AG10803 (cell line): ENCODE results near the gene NRDC.
"Not testable (repeated sequence)": the region's sequence is repeated elsewhere in the genome, so short reads cannot be mapped to it uniquely, and the experiment has no call there.

Experiments
- DNase-seq: peaks from one replicate; pipeline ENCODE4 v3.0.0; 2010; ENCODE audit warnings: low read depth
- H3K4me3 ChIP-seq: 2 replicates; pipeline ENCODE4 v1.5.1; 2011; ENCODE audit warnings: mild to moderate bottlenecking, low read length, control low read depth
- TF ChIP-seq, protein P1 (sequence below): conservative IDR thresholded peaks from 2 replicates; pipeline ENCODE4 v1.5.1; 2011; ENCODE audit warnings: mild to moderate bottlenecking, low read length, control low read depth, inconsistent platforms

NRDC gene

DNA sequence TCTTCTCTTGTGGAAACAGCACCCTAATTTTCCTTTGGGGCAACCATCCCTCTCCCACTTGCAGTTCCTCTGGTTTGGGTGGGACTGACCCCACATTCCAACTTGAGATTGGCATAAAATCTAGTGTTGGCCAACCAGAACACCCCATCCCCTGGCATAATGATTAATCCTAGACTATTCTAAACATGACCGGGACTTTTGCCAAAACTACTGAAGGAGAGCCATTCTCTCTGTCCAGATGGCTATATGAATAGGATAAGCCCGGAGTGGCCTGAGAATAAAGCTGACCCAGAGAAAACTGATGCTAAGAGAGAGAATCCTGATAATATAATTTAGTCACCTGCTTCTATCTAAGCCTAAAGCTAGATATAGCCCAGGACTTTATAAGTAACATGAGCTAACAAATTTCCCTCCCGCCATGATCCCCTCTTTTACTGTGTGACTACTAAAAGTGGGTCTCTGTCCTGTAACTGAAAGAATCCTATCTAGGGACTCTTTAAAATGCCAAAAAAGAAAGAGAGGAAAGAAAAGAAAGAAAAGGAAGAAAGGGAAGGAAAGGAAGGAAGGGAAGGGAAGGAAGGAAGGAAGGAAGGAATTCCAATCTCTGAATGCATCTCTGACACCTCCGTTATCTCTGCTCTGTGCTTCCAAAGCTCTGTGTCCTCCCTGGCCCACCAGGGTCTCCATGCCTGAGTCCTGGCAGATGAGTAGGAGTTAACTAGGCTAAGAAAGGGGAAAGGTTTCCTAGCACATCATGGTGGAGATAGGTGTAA lies 28.0 kb upstream of the NRDC start:
- DNase-seq, result peak; percentile 68
- TF ChIP-seq, protein P1, sequence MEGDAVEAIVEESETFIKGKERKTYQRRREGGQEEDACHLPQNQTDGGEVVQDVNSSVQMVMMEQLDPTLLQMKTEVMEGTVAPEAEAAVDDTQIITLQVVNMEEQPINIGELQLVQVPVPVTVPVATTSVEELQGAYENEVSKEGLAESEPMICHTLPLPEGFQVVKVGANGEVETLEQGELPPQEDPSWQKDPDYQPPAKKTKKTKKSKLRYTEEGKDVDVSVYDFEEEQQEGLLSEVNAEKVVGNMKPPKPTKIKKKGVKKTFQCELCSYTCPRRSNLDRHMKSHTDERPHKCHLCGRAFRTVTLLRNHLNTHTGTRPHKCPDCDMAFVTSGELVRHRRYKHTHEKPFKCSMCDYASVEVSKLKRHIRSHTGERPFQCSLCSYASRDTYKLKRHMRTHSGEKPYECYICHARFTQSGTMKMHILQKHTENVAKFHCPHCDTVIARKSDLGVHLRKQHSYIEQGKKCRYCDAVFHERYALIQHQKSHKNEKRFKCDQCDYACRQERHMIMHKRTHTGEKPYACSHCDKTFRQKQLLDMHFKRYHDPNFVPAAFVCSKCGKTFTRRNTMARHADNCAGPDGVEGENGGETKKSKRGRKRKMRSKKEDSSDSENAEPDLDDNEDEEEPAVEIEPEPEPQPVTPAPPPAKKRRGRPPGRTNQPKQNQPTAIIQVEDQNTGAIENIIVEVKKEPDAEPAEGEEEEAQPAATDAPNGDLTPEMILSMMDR, result no peak

DNA sequence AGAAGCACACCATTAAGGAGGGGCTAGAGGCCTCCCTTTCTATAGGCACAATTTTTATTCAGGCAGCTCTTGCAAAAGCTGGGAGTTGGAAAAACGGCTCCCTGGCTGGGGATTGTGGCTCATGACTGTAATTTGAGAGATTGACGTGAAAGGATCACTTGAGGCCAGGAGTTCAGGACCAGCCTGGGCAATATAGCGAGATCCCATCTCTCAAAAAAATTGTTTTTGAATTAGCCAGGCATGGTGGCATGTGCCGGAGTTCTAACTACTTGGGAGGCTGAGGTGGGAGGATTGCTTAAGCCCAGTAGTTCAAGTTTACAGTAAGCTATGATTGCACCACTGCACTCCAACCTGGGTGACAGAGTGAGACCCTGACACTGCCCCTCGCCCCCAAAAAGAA lies 23.9 kb upstream of the NRDC start:
- TF ChIP-seq, protein P1, result no peak
- no peak overlapping the region for H3K4me3 ChIP-seq
- no peak for DNase-seq

More for the DNA sequence above, 28.0 kb upstream of the NRDC start:
- H3K4me3 ChIP-seq, result no peak overlapping the region

DNA sequence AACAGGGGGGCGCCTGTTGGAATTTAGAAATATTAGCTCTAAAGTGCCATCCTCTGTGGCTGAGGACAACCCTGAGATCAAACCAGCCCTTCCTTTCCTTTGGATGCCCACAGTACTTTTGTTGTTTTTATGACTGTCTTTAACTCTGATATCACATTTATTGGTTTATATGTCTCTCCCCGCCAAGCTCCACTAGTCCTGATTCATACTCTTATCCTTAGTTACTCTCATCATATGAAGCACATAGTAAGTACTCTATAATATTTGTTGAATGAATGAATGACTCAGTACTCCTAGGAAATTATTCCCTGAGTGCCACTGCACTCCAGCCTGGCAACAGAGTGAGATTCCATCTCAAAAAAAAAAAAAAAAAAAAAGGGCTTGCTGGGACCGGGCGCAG lies 22.6 kb upstream of the NRDC start:
- H3K4me3 ChIP-seq, result no peak overlapping the region
- TF ChIP-seq, protein P1, result no peak
- DNase-seq, result no peak

DNA sequence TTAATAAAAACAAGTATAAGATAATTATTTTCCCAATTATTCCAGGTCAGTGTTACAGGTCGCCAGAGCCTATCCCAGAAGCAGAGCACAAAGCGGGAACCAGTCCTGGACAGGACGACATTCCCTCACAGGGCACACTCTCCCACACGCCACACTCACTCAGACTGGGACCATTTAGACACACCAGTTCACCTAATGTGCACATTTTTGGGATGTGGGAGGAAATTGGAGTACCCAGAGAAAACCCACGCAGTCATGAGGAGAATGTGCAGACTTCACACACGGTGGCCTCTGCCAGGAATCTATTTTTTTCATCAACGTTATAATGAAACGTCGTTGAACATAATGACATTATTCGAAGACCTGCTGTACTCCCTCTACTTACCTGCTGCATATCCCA lies 20.5 kb upstream of the NRDC start:
- TF ChIP-seq, protein P1, result no peak
- no peak for DNase-seq
- H3K4me3 ChIP-seq, result no peak overlapping the region

DNA sequence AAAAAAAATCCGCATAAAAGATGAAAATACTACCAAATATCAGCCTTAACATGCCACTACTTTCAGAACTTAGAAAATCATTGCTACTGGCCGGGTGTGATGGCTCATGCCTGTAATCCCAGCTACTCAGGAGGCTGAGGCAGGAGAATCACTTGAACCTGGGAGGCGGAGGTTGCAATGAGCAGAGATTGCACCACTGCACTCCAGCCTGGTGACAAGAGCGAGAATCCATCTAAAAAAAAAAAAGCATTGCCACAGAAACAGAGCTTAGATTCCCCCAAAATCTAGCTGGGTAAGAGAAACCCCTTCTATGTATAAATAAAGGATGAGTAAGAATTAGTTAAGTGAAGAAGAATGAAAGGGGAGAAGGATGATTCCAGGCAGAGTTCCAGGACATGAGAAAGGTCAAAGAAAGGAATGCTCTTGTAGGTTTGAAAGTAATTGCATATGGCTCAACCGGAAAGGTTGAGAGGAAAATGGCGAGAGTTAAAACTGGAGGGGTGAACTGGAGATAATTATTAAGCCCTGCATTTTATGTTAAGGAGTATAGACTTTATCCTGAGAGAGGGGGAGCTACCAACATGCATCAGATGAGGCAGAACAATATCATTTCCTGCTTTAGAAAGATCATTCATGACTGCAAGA lies 19.7 kb upstream of the NRDC start:
- peak; percentile 97 for DNase-seq
- H3K4me3 ChIP-seq, result no peak overlapping the region

DNA sequence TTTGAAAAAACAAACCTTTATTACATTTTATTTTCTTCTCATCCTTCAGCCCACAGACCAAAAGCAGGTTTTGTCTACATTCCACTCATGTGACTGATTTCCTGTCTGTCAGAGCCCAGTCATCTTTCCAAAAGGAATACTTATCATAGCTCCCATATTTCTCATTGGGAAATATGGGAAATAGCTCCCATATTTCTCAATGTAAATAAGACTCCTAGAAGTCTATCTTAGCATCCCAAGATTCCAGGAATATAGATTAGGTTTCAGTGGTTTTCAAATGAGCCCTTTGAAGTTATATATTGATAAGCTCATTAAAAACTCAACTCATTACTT lies 19.1 kb upstream of the NRDC start:
- peak; percentile 97 for DNase-seq
- TF ChIP-seq, protein P1, result no peak
- no peak overlapping the region for H3K4me3 ChIP-seq

More for the DNA sequence above, 19.7 kb upstream of the NRDC start:
- TF ChIP-seq, protein P1, result no peak

DNA sequence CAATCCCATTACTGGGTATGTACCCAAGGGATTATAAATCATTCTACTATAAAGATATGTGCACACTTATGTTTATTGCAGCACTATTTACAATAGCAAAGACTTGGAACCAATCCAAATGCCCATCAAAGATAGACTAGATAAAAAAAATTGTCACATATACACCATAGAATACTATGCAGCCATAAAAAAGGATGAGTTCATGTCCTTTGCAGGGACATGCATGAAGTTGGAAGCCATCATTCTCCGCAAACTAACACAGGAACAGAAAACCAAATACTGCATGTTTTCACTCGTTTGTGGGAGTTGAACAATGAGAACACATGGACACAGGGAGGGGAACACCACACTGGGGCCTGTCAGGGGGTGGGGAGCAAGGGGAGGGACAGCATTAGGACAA lies 16.2 kb upstream of the NRDC start:
- H3K4me3 ChIP-seq, DNase-seq: not testable (repeated sequence)

DNA sequence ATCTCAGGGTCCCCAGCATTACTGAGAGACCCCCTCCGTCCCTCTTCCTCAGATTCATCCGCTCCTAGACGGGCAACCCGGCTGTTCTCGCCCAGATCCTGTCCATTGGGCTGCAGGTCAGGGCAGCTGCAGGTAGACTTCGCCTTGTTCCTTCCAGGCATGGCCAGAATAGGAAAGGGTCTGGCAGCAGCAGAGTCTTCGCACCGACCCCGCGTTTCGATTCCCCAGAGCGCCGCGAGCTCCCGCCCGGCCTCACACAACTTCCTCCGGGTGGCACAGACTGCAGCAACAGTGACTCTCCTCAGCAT lies 265 bp downstream of the NRDC start:
- no peak for DNase-seq
- H3K4me3 ChIP-seq, result peak overlapping the region; percentile 100
- TF ChIP-seq, protein P1, result no peak
